Measurements from ENCODE around the gene SPATA24.
A peak's percentile ranks its signal among the peaks of the same experiment; 100 is the strongest.
"Not testable (repeated sequence)": the region's sequence is repeated elsewhere in the genome, so short reads cannot be mapped to it uniquely, and the experiment has no call there.

The SPATA24 gene

DNA sequence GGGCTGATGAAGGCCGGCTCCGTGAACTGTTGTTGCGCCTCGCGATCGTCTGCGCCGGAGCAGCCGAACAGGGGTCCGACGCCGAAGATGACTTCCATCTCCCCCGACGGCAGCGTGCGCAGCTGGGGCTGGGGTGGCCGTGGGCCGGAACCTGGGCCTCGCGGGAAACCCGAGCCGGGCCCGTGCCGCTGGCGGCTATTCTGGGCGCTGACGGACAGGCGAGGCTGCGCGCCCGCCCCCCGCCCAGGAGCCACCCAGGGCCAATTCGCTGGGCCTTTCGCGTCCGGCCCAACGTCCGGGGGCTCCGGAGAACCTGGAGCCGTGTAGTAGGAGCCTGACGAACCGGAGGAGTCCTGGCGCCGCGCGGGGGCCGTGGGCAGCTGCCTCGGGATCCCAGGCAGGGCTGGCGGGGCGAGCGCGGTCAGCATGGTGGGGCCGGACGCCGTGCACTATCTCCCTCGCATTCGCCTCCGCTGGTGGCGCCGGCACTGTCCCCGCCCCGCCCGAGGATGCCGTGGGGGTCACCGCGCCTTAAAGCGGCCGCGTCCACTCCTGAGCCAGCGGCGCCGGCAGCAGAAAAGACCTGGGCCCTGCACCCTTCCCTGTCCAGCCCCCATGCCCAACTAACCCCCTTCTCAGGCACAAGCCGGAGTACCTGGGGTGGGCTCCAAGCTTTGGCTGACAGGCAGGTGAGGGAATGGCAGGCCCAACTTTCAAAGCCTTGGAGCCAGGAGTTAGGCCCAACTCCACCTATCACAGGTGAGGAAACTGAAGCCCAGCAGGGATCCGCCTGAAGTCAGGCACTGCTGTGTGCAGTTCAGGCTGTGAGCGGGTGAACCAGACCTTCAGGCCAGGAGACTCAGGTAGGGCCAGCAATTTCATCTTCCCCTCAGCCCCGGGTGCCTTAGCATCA, 9.0 kb downstream of the SPATA24 start, which contains the start of gene PROB1:
Gene PROB1, minus strand, starts transcription at position 451 of the 913 bp plus-strand sequence. Its CDS starts 23 bp downstream, at position 428.
- no peak for DNase-seq (ENCODE audit: low read depth)

DNA sequence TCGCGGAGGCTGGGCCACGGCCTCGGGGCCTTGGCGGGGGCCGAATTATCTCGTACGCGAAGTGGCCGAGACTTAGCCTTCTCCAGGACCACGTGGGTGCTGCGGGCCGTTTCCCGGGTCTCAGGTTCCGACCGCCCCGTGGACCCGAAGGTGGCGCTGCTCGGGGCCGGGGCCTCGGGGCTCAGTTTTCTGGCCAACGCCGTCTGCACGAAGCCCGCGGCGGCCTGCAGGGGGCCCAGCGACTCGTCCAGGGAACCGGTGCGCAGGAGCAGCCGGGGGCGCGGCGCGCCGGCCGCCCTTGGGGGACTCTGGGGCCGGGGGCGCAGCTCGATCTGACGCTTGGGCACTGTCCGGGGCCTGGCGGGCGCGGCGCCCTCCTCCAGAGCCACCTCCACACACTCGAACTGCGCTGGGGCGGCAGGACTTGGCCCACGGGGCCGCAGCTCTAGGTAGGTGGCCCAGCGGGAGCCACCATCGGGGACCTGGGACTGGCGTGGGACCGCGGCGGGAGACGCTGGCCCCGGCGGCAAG, 9.7 kb downstream of the SPATA24 start:
- DNase-seq (ENCODE audit: low read depth): no peak

DNA sequence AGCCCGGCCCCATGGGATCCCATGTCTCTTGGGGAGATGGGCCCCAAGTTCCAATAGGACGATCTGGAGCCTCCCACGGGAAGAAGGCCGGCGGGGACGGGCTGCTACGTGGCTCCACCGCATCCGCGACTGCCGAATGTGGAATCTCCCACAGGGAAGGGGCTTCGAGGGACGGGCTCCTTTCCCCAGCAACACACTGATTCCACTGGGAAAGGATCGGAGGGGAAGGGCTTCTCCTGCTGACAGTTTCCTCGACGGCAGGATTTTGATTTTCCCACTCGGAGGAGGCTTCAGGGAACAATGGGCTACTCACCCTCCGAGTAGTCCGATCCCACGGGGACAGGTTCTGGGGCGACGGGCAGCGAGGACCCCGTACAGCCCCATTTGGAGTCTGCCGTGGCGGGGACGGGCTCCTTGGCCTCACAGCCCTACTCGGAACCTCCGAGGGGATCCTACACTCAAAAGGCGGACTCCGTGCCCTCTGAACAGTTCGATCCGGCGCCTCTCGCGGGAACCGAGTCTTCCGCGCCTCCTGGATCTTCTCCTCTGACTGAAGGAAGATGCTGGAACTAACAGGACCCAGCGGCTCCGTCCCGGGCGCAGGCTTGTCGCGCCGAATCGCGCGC, 10.3 kb downstream of the SPATA24 start:
- DNase-seq (ENCODE audit: low read depth): no peak

DNA sequence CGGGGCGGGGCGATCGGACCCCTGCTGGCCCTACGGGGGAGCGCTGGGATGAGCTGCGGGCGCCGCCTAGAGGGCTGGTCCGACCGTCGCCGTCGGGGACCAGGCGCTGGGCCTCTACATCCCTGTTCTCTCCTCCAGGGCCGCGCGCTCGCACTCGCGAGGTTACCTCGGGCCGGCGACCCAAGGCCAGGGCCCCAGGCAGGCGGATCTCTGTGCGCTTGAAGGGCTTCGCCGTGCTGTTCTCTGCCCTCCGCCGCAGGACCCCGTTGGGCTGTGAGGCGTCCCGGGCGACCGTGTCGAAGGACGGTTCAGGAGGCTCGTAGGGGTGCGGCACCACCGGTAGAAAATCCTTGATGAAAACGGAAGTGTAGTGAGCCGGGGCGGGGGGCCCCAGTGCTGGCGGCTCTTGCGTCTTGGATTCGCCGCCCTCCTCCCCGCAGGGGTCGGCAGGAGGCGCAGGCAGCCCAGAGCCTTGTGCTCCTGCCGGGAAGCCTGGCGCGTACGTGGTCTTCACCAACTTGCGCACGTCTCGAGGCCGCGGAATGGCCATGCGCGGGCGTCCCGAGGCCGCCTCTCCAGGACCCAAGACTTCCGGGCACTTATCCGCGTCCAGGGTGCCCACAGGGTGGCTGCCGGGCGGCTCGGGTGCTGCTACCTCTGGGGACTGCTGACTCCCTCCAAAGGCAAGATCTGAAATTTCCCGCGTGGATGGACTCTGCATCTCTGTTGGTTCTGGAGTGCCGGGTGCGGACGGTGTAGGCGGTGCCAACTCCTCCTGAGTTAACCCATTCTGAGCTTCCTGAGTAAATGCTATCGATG, 11.0 kb downstream of the SPATA24 start:
- DNase-seq (ENCODE audit: low read depth): peak; percentile 57

DNA sequence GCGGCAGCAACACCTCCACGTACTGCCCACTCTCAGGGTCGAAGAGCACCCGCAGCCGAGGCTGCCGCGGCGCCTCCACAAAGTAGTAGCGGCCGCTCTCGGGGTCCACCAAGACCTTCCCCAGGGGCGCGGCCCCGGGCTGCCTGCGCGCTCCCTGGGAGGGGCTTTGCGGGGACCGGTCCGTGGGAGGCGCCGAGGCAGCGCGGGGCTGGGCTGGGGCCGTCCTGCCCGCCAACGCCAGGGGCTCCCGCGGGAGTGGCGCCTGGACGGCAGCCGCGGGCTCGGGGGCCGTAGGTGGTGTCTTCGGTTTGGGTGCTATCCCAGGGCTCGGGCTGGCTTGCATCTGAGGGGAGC, 11.6 kb downstream of the SPATA24 start:
- no peak for DNase-seq (ENCODE audit: low read depth)

DNA sequence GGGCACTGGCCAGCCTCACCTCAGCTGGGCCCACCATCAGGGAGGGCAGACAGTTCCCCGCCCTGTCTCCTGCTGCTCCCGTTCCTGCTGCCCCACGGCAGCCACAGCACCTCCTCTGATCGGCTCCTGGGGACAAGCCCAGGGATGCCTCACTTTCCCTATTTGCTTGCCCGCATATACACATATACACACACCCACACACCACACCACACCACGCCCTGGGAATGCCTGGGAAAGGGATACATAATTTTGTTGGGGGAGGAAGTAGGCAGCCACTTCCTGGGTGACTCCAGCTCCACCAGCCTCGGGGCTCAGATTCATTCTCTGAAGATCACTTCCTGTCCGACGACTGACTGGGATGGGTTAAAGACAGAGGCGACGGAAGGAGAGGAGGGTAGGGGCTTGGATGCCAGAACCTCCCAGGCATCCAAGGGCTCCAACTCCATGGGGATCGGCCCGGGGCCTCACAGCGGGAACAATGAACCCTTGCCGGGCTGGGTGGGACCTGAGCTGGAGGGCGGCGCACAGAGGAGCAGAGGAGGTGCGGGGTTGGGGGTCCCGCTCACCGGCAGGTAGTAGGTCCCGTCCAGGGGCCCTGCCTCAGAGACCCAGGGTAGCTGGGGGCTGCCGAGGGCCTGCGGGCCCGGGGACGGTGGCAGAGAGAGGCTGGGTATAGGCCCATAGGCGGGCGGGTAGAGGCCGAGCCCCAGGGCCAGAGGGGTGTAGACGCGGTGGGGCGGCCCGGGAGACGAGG, 12.1 kb downstream of the SPATA24 start:
- DNase-seq (ENCODE audit: low read depth): no peak

DNA sequence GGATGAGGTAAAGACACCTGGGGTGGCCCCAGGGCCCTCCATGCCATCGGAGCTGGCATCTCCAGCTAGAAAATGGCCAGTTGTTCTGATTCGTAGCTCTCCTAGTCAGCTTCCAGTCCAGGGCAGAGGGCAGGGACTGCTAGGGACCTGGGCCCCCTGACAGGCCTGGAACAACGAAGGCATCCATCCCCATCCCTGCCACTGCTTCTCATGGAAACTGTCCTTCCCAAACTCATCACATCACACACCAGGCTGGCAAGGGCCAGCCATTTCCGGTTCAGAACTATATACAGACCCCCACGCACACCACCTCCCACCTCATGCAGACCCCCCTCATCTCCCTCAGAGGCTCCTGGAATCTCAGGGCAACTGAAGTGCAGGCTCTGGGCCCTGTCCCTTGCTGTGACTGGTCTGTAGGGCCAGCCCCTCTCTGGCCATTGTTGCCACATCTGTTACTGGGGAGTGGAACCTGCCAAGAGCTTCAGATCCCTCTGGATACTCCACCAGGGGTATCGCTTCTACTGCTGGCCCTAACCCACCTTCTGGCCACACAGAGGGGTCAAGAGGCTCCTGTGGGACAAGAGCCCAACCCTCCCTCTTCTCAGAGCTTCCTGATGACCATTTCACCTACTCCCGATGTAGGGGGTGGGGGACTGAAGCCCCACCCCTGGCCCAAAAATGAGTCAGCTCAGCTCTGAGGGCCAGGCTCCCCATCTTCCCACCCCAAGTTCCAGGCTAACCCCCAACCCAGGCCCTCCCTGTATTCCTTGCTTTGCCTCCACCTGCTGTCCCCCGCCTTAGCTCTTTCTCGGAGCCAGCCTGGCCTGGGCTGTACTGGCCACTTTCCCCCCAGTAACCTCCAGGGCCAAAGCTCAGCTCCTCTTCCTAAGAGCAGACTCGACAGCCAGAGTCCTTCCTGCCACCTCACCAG, 13.0 kb downstream of the SPATA24 start:
- no peak for DNase-seq (ENCODE audit: low read depth)

DNA sequence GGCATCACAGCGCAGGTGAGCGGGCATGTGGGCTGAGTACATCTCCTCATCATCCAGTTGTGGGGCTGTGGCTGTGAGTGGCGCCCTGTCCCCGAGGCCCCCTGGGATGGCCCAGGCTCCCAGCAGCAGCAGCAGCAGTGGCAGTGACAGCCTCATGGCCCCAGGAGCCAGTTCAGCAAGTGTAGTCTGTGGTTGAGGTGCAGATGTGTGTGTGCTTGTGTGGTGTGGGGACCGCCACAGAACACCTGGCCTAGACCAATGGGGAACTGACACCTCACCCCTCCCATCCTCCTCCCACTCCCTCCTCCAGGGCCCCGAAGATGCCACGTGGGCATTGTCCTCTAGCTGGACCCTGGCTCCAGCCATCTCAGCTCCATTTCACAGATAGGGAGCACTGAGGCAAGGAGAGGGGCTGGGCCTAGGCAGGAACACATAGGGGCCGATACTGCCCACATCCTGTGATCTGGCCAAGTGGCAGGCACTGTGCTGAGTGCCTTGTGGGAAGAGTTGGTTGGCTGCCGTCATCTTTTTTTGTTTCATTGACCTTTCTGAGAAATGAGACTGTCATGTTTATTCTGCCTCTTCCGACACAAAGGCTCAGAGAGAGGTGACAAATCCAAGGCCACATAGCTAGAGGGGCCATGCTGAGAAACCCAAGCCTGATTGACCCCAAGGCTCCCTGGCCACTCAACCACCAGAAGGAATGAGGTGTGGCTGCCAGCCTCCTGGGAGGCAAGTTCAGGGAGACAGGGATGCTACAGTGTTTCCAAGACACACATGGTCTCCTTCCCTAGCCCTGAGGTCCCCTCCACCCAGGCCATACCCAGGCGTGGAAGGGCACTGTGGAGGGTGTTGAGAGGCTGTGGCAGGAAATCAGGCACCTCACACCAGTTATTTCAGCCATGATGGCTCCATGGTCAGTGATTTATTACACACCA, 13.9 kb downstream of the SPATA24 start, which contains the start of gene MZB1:
Gene MZB1, minus strand, starts transcription at position 213 of the 938 bp plus-strand sequence. Its CDS starts 57 bp downstream, at position 156.
- DNase-seq (ENCODE audit: low read depth): no peak

DNA sequence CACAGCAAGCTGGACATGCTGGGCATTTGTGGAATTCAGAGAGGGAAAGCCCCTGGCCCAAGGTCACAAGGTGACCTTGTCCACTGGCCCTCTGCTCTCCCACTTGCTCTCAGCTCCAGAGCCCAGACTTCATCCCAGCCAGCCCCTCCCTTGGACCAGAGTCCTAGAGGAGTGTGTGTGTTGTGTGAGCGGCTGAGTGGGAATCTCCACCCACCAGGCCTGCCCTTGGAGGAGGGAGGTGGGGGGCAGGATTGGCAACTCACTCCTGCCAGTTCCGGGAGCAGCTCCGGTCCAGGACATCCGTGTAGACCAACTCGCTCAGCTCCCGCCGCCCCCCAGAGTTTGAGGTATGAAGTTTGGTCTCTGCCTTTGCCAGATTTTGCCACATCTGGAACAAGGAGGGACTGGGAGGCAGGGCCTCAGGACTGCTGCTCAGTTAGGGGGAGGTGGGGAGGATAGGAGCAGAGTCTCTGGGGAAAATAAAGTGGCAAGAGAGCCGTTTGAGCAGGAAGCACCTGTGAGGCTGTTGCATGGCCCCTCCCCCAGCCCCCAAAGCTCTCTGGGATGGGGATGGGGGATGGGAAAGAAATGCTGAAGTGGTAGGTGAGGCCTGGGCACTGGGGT, 15.6 kb downstream of the SPATA24 start:
- no peak for DNase-seq (ENCODE audit: low read depth)

DNA sequence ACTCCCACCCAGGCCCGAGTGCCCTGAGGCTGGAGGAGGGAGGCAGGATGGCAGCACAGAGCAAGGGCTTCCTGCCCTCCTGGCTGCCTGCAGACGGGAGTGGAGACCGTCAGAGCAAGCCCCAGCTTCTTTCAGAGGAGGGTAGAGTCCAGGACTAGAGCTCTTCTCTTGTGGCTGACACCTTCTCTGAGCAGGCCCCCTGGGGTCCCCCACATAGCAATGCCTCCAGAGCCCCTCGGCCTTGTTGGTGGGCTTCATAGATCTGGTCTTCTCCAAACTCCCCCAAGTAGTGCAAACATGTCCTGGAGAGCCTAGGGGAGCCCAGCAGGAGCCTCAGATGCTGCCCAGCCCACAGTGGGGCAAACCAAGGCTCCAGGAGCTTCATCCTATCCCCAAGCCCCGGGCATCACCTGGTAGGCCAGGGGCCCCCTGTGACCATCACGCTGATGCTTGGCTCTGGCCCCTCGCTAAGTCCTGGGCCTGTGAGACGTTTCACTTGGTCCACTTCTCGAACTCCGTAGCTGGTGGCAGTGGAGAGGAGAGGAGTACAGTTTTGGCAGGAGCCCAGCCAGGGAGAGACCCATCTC, 16.2 kb downstream of the SPATA24 start:
- DNase-seq (ENCODE audit: low read depth): no peak

DNA sequence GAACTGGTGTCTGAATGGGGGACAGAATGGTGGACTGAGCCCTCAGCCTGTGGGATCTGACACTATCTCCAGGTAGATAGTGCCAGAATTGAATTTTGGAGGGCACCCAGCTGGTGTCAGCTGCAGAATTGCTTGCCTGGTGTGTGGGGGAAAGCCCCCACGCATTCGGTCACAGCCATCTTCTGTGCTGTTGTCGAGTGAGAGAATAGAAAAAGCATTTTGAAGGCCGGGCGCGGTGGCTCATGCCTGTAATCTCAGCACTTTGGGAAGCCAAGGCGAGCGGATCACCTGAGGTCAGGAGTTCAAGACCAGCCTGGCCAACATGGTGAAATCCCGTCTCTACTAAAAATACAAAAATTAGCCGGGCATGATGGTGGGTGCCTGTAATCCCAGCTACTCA, 16.9 kb downstream of the SPATA24 start:
- DNase-seq (ENCODE audit: low read depth): not testable (repeated sequence)

DNA sequence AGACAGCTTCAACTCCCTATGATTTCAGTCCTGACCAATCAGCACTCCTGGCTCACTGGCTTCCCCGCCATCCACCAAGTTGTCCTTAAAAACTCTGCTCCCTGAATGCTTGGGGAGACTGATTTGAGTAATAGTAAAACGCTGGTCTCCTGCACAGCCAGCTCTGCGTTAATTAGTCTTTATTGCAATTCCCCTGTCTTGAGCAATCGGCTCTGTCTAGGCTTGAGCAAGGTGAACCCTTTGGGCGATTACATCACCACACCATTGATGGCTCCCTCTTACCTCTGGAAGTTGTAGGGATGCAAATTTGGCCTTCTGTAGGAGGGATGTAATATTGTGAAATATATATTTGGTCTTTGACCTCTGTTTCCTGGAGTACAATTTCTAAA, 17.8 kb downstream of the SPATA24 start:
- no peak for DNase-seq (ENCODE audit: low read depth)

DNA sequence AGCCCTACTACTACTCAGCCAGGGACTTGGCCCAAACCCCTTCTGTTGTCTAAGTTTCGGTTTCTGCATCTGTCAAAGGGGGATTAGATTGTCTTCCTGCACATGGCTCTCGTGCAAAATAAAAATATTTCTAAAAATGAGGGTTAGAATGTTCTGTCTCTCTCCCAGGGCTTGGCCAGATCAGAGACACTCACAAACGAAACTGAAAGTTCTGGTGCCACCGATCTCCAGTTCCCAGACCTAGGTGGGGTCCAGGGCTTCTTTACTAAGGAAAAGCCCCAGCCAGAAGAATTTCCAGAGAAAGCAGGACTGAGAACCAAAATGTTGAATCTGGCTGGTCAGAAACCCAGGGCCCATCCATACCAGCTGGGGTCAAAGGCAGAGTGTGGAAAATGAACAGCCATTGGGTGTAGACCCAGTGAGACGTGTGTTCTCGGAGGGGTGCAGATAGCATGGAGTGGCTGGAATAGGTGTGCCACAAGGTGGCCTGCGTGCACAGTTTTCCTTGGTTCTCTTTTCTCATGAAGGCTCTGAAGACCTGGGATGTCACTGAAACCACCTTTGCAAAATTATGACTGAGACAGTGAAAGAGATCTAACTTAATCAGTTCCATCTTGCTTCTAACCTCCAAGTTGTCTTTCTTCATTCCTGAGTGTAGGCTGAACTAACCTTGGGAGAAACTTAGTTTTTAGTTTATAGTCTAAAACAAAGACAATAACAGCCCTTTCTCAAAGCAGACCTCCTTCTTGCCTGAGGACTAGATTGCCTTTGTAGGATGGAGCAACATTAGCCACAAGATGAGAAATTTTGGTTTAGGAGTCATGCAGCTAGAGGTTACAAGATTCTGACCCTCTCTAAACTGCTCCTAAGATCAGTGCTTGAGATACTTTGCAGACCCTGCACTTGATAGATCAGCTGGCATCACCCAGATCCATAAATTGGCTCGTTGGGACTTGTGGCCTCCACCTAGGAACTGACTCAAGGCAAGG, 18.5 kb downstream of the SPATA24 start:
- no peak for DNase-seq (ENCODE audit: low read depth)

DNA sequence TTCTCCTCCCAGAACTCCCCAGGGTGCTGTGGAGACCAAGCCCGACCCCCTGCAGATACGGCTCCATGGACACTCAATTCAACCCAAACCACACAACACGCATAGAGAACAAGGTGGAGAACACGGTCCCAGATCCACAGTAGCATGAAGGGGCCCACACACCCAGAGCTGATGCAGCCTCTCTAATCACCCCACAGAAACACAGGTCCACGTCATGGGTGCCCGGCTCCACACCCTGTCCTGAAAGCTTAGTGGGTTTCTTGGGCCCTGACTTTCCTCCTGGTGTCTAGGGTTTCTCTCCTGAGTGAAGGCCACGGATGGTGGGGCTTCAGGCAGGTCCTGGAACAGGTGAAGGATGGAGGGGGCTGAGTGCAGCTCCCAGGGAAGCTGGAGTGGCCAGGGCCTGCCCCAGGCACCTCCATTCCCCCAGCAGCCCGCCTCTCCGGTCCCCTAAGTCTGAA, 19.3 kb downstream of the SPATA24 start:
- no peak for DNase-seq (ENCODE audit: low read depth)

DNA sequence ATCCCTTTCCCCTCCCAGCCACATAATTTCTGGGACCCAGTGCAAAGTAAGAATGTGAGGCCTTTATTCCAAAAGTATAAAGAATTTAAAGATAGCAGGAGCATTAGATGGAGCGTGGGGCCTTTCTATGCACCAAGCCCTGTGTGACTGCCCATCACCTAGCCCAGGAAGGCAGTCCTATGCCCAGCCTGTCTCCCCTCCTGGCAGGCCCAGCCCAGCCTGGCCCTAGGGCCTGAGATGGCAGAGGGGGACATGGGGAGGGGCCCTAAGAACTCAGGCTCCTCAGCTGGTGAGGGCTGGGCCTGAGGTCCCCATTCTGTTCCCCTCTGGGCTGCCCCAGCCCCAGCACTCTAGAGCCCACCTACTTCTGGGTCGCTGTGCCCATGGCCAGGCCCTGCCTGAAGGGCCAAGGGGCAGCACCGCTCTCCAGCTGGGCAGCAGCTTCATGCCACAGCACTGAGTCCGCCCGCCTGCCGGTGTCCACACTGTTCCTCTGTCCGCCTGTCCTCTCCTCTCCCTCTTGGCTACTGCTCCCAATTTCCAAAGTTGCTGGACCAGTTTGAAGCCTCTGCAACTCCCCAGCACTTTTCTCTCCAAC, 19.8 kb downstream of the SPATA24 start:
- DNase-seq (ENCODE audit: low read depth): no peak

DNA sequence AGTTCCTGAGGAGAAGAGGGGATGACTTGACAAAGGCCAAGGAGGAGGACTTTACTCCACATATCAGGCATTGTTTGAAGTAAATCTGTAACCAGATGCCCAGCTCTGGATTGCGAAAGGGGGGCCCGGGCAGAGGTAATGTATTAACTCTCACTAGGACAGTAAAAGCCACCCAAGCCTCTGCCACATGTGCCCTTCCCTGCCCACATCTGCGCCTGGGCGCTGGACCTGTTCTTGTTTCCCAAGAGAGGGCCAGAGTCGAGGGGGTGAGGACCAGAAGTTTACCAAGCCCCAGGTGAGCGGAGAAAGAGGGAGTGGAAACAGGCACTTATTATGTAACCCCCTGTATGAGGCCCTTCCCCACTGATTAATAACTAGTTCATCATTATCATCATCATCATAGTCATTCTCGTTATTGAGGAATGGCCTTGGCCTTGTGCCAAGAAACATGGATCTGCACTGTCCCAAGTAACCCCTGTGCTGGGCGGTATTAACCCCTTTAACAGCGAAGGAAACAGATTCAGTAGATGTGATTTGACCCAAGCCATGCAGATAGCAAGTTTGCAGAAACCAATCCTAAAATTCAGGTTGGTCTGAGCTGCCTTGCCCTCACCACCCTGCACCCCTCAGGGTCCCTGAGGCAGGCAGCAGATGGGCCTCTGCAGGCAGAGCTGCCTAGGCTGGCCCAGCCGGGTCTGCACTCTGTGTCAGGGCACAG, 20.5 kb downstream of the SPATA24 start, which contains the start of gene SLC23A1:
Gene SLC23A1, minus strand, starts transcription at position 23 of the 718 bp plus-strand sequence. CDS start 44 bp downstream, outside the sequence.
- DNase-seq (ENCODE audit: low read depth): no peak

Data from stimulated activated CD8-positive, alpha-beta memory T cell treated with anti-CD3 and anti-CD28 coated beads, Interleukin-15, amount 100 ng/mL, for 1 hour (primary cell).